Testis (tissue), 2 donors: Measurements from ENCODE around the gene MAPK8IP3.

Experiments used
- POLR2A ChIP-seq: fragments of 450-650 bp; IDR thresholded peaks from one replicate; pipeline ENCODE4 v1.6.1; 2017; ENCODE audit warnings: antibody characterized with exemption, mild to moderate bottlenecking, moderate library complexity
- TF ChIP-seq, protein P1 (sequence below), 3 experiments: fragments of 450-650 bp in 2 of 3; fragments of 200-600 bp in 1 of 3; sonication (generic) in 1 of 3; IDR thresholded peaks; one replicate each; pipeline ENCODE4 v1.5.1; 2016 to 2019; ENCODE audit warnings: antibody characterized with exemption in 3 of 3, mild to moderate bottlenecking in 2 of 3, moderate library complexity in 1 of 3

DNA sequence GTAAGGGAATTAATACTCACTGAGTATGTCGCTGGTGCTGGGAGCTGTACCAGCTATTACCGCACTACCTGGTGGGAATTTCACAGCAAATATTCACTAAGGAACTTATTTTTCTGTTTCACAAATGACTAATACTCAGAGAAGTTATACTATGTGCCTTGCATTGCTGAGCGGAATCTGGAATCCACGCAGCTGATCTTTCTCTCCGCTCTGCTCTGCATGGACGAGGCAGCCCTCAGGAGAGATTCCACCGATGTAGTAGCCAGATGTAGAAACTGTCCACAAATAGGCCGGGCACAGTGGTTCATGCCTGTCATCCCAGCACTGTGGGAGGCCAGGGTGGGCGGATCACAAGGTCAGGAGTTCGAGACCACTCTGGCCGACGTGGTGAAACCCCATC is 48.2 kb downstream of the MAPK8IP3 start:
- TF ChIP-seq, protein P1, sequence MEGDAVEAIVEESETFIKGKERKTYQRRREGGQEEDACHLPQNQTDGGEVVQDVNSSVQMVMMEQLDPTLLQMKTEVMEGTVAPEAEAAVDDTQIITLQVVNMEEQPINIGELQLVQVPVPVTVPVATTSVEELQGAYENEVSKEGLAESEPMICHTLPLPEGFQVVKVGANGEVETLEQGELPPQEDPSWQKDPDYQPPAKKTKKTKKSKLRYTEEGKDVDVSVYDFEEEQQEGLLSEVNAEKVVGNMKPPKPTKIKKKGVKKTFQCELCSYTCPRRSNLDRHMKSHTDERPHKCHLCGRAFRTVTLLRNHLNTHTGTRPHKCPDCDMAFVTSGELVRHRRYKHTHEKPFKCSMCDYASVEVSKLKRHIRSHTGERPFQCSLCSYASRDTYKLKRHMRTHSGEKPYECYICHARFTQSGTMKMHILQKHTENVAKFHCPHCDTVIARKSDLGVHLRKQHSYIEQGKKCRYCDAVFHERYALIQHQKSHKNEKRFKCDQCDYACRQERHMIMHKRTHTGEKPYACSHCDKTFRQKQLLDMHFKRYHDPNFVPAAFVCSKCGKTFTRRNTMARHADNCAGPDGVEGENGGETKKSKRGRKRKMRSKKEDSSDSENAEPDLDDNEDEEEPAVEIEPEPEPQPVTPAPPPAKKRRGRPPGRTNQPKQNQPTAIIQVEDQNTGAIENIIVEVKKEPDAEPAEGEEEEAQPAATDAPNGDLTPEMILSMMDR (IDR thresholded peaks at IDR 0.05) = no peak
- no peak for TF ChIP-seq POLR2A
